Measurements from ENCODE around the gene SCAMP4. TPM values are rescaled to one million over a fixed set of nuclear protein-coding genes. Genes with fewer than 3 reads are reported as not detected.

SCAMP4 gene
- total and polyA plus RNA-seq, 9 of the 15 experiments (the other 6 are each of a cell fraction or from before 2014, with no cell fraction given) = 0.81 to 45.9 (median 12.8) TPM

DNA sequence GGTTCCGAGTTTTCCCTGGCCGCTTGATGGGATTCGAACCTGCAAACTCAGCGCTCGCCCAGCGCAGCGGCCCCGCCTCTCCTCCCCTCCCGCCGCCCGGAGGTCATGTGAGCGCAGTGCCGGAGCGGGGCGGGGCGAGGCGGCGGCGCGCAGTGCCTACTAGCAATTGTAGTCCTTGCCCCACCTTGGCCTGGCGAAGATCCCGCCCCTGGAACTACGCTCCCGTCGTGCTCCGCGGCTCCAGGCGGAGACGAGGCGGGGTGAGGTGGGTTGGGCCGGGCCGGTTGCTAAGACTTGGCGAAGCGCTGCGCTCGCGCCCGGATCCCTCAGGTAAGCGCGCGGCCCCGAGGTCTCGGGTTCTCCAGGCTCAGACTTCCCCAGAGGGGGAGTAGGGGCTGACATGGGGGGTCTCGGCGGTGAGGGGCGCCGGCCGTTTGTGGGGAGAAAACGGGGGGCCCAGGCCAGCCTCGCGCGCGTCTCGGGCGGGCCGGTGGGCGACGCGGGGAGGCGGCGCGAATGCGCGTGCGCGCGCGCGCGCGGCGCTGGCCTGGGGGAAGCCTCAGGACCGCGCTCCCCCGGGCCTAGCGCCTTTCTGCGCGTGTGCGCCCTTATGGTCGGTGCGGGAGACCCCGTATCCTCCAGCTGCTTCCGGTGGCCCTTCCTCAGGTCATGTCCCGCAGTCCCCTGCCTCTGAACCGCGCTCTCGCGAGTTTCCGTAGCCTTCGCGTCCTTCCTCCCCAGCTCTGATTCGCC lies at the start of gene SCAMP4, which contains the start of gene ADAT3 (continued):
- no peak for TF ChIP-seq ZNF551 (CRISPR knock-in tag; IDR thresholded peaks at IDR 0.05)
- peak; percentile 99 for TF ChIP-seq NR2C1 (IDR thresholded peaks at IDR 0.05)
- TF ChIP-seq NR2C1 (tag; IDR thresholded peaks at IDR 0.05) = peak; percentile 99
- 0 out of 2 replicates have a peak, but pooled peaks have one; percentile 2 for TF ChIP-seq ZBTB33 (CRISPR knock-in tag; IDR thresholded peaks at IDR 0.05)
- no peak for TF ChIP-seq ARID2 (IDR thresholded peaks at IDR 0.05)
- no peak for TF ChIP-seq ATF4 (CRISPR knock-in tag; IDR thresholded peaks at IDR 0.05)
- TF ChIP-seq ZNF121 (CRISPR knock-in tag; conservative IDR thresholded peaks at IDR 0.05) = no peak
- TF ChIP-seq ZBTB34 (CRISPR knock-in tag; IDR thresholded peaks at IDR 0.05) = no peak
- no peak for TF ChIP-seq CHAMP1 (IDR thresholded peaks at IDR 0.05)
- no peak for TF ChIP-seq TCF7L2 (IDR thresholded peaks at IDR 0.05; ENCODE audit: low read depth, low read length)
- no peak for TF ChIP-seq KLF16 (IDR thresholded peaks at IDR 0.05)
- TF ChIP-seq ZNF277 (CRISPR knock-in tag; IDR thresholded peaks at IDR 0.05; ENCODE audit: borderline replicate concordance) = no peak
- no peak for TF ChIP-seq ATF3 (IDR thresholded peaks at IDR 0.05)
- TF ChIP-seq ATF3 (CRISPR knock-in tag; conservative IDR thresholded peaks at IDR 0.05) = no peak
- TF ChIP-seq, protein P1, sequence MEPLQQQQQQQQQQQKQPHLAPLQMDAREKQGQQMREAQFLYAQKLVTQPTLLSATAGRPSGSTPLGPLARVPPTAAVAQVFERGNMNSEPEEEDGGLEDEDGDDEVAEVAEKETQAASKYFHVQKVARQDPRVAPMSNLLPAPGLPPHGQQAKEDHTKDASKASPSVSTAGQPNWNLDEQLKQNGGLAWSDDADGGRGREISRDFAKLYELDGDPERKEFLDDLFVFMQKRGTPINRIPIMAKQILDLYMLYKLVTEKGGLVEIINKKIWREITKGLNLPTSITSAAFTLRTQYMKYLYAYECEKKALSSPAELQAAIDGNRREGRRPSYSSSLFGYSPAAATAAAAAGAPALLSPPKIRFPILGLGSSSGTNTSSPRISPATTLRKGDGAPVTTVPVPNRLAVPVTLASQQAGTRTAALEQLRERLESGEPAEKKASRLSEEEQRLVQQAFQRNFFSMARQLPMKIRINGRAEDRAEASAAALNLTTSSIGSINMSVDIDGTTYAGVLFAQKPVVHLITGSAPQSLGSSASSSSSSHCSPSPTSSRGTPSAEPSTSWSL (CRISPR knock-in tag; IDR thresholded peaks at IDR 0.05; ENCODE audit: borderline replicate concordance) = no peak
- TF ChIP-seq, protein P2, sequence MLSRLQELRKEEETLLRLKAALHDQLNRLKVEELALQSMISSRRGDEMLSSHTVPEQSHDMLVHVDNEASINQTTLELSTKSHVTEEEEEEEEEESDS (CRISPR knock-in tag; IDR thresholded peaks at IDR 0.05) = no peak
- TF ChIP-seq EP300 (IDR thresholded peaks at IDR 0.05; ENCODE audit: low read length) = no peak

Data from K562 (cell line).